Neural progenitor cell (in vitro differentiated cells): ENCODE results near the gene PARD3B. TPM values are rescaled to one million over a fixed set of nuclear protein-coding genes. Genes with fewer than 3 reads are reported as not detected.

Experiments used
- DNase-seq: peaks from one replicate; pipeline ENCODE4 v3.0.0-alpha.2; 2016; ENCODE audit warnings: low spot score
- H2AFZ ChIP-seq: fragments of 200-600 bp; sonication (generic); replicated peaks from 2 replicates; pipeline ENCODE4 v1.6.1; 2016; ENCODE audit warnings: antibody characterized with exemption
- H3F3A ChIP-seq: fragments of 200-600 bp; sonication (generic); 2 replicates; pipeline ENCODE4 v1.6.1; 2016; ENCODE audit warnings: antibody characterized with exemption, low read depth
- H3K27ac ChIP-seq: fragments of 200-600 bp; sonication (generic); 2 replicates; pipeline ENCODE4 v1.5.1; 2016; ENCODE audit warnings: mild to moderate bottlenecking
- H3K27me3 ChIP-seq: fragments of 200-600 bp; sonication (generic); 2 replicates; pipeline ENCODE4 v1.6.1; 2016; ENCODE audit warnings: mild to moderate bottlenecking, moderate library complexity
- H3K36me3 ChIP-seq: fragments of 200-600 bp; sonication (generic); 2 replicates; pipeline ENCODE4 v1.5.1; 2016
- H3K4me1 ChIP-seq: fragments of 200-600 bp; sonication (generic); 2 replicates; pipeline ENCODE4 v1.6.1; 2016; ENCODE audit warnings: mixed run types
- H3K4me2 ChIP-seq: fragments of 200-600 bp; sonication (generic); 2 replicates; pipeline ENCODE4 v1.6.1; 2016
- H3K4me3 ChIP-seq: fragments of 200-600 bp; sonication (generic); 2 replicates; pipeline ENCODE4 v1.5.1; 2016
- H3K79me2 ChIP-seq: fragments of 200-600 bp; sonication (generic); 2 replicates; pipeline ENCODE4 v1.6.1; 2016; ENCODE audit warnings: low read depth
- H3K9ac ChIP-seq: fragments of 200-600 bp; sonication (generic); 2 replicates; pipeline ENCODE4 v1.6.1; 2016
- H3K9me3 ChIP-seq: fragments of 200-600 bp; sonication (generic); 2 replicates; pipeline ENCODE4 v1.5.1; 2016; ENCODE audit warnings: low read depth
- H4K20me1 ChIP-seq: fragments of 200-600 bp; sonication (generic); 2 replicates; pipeline ENCODE4 v1.6.1; 2016; ENCODE audit warnings: low read depth
- H3K27ac Mint-ChIP-seq: 3 replicates; pipeline ENCODE4 v1.8.0; 2021; ENCODE audit warnings: mixed read lengths
- H3K27me3 Mint-ChIP-seq: 2 replicates; pipeline ENCODE4 v1.8.0; 2022; ENCODE audit warnings: low read depth, mild to moderate bottlenecking, inconsistent platforms, moderate library complexity, mixed read lengths; ENCODE audit not compliant: insufficient read depth
- H3K36me3 Mint-ChIP-seq: 3 replicates; pipeline ENCODE4 v1.8.0; 2021; ENCODE audit warnings: mixed read lengths
- H3K4me1 Mint-ChIP-seq: 3 replicates; pipeline ENCODE4 v1.8.0; 2021; ENCODE audit warnings: mixed read lengths
- H3K4me3 Mint-ChIP-seq: 3 replicates; pipeline ENCODE4 v1.8.0; 2021; ENCODE audit warnings: mild to moderate bottlenecking, moderate library complexity, mixed read lengths
- H3K9me3 Mint-ChIP-seq: 3 replicates; pipeline ENCODE4 v1.8.0; 2020; ENCODE audit warnings: mixed read lengths
- CTCF ChIP-seq: fragments of 200-600 bp; sonication (generic); IDR thresholded peaks from 2 replicates; pipeline ENCODE4 v1.5.1; 2017; ENCODE audit warnings: antibody characterized with exemption, mild to moderate bottlenecking
- EZH2 ChIP-seq: fragments of 200-600 bp; sonication (generic); IDR thresholded peaks from 2 replicates; pipeline ENCODE4 v1.6.1; 2017; ENCODE audit warnings: antibody characterized with exemption, mild to moderate bottlenecking, moderate library complexity
- EZH2phosphoT487 ChIP-seq: fragments of 200-600 bp; sonication (generic); IDR thresholded peaks from 2 replicates; pipeline ENCODE4 v1.6.1; 2017; ENCODE audit warnings: antibody characterized with exemption
- total RNA-seq: library from RNA; depleted of rRNA; stranded (reverse); fragments of >200 nt; gene quantifications from 2 replicates; pipeline ENCODE4 v1.2.3, GENCODE V29; 2015; ENCODE audit warnings: low replicate concordance

PARD3B gene
- total RNA-seq, 1 donor from 2014 or later: 8.4 TPM

GRCh38 chr2:205456682-205457081 is 911.4 kb downstream of the PARD3B start:
- Mint-ChIP-seq H3K36me3 (no peaks in the 10 kb centered on the region), H3K27ac (no peak overlapping the region), H3K4me1 (no peaks in the 10 kb centered on the region), H3K9me3 (no peaks in the 10 kb centered on the region), H3K4me3 (no peak overlapping the region), H3K27me3 (peaks cover 3% of the 10 kb centered on the region)
- H3K27ac ChIP-seq: no peak overlapping the region
- H3K9me3 ChIP-seq: no peaks in the 10 kb centered on the region
- no peak overlapping the region for H3K4me3 ChIP-seq
- no peaks in the 10 kb centered on the region for H3K36me3 ChIP-seq
- H3K27me3 ChIP-seq: no peaks in the 10 kb centered on the region
- no peak overlapping the region for H3K9ac ChIP-seq
- no peaks in the 10 kb centered on the region for H3K79me2 ChIP-seq
- H3K4me1 ChIP-seq: no peaks in the 10 kb centered on the region
- no peaks in the 10 kb centered on the region for H4K20me1 ChIP-seq
- H3F3A ChIP-seq: no peaks in the 10 kb centered on the region
- H3K4me2 ChIP-seq: no peak overlapping the region
- TF ChIP-seq EZH2 (no peak), CTCF (no peak), EZH2phosphoT487 (no peak)
- no peak overlapping the region for H2AFZ ChIP-seq
- no peak for DNase-seq

DNA sequence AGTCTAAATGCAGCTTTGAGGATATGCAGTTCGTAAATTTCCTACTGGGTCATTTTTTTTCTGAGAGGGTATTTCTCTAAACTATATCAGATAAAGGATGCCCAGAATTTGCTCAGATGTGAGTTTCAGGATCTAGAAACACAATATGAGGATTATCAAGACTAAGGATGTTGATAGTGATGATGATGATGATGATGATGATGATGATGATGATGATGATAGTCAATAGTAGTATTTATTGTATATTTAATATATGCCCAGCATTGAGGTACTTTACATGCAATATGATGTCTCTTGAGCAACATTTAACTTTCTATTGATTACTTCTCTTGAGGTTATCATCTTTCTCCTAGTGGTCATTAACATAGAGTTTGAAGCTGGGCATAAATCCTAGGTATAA is 914.9 kb downstream of the PARD3B start:
- DNase-seq: no peak

DNA sequence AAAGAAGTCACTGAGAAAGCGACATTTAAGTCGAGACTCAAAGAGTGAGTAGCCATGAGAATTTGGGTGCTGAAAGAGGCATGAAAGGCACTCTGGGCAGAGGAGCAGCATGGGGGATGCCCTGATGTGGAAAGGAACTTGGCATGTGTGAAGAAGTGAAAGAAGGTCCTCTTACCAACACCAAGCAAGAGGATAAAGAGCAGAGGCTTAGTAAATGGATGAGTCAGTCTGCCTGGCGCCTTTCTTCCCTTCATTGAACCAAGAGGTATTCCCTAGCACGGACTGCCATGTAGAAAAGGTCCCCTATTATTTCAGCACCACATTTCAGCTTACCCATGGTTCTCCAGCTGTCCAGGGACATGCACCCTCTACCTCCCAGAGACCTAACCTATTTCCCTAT is 915.9 kb downstream of the PARD3B start:
- H3K9me3 Mint-ChIP-seq: no peaks in the 10 kb centered on the region
- peaks cover 3% of the 10 kb centered on the region for H3K27me3 Mint-ChIP-seq
- H3F3A ChIP-seq: peaks cover 22% of the 10 kb centered on the region

More for the DNA sequence above, 914.9 kb downstream of the PARD3B start:
- Mint-ChIP-seq H3K4me1 (peaks cover 7% of the 10 kb centered on the region), H3K9me3 (no peaks in the 10 kb centered on the region), H3K27ac (no peak overlapping the region), H3K27me3 (peaks cover 3% of the 10 kb centered on the region), H3K36me3 (no peaks in the 10 kb centered on the region), H3K4me3 (no peak overlapping the region)
- H4K20me1 ChIP-seq: no peaks in the 10 kb centered on the region
- H3K27me3 ChIP-seq: no peaks in the 10 kb centered on the region
- no peak overlapping the region for H3K27ac ChIP-seq
- H3F3A ChIP-seq: peaks cover 17% of the 10 kb centered on the region
- H3K4me2 ChIP-seq: no peak overlapping the region
- no peak for TF ChIP-seq CTCF
- no peak for TF ChIP-seq EZH2phosphoT487
- no peak for TF ChIP-seq EZH2
- H3K9me3 ChIP-seq: no peaks in the 10 kb centered on the region
- H2AFZ ChIP-seq: no peak overlapping the region
- H3K36me3 ChIP-seq: no peaks in the 10 kb centered on the region
- no peaks in the 10 kb centered on the region for H3K79me2 ChIP-seq
- H3K4me1 ChIP-seq: peaks cover 23% of the 10 kb centered on the region
- H3K4me3 ChIP-seq: no peak overlapping the region
- no peak overlapping the region for H3K9ac ChIP-seq

GRCh38 chr2:205461678-205462665 is 916.7 kb downstream of the PARD3B start:
- no peak overlapping the region for H2AFZ ChIP-seq
- Mint-ChIP-seq H3K27me3 (peaks cover 3% of the 10 kb centered on the region), H3K36me3 (no peaks in the 10 kb centered on the region), H3K9me3 (no peaks in the 10 kb centered on the region), H3K4me3 (no peak overlapping the region), H3K27ac (no peak overlapping the region), H3K4me1 (peaks cover 19% of the 10 kb centered on the region)
- no peaks in the 10 kb centered on the region for H3K27me3 ChIP-seq
- H3K4me1 ChIP-seq: peaks cover 33% of the 10 kb centered on the region
- no peak overlapping the region for H3K27ac ChIP-seq
- H3F3A ChIP-seq: peaks cover 22% of the 10 kb centered on the region
- no peak overlapping the region for H3K4me2 ChIP-seq
- H3K79me2 ChIP-seq: no peaks in the 10 kb centered on the region
- no peak overlapping the region for H3K9ac ChIP-seq
- no peak for DNase-seq
- H4K20me1 ChIP-seq: no peaks in the 10 kb centered on the region
- no peak overlapping the region for H3K4me3 ChIP-seq
- TF ChIP-seq EZH2phosphoT487 (no peak), EZH2 (no peak), CTCF (no peak)
- no peaks in the 10 kb centered on the region for H3K36me3 ChIP-seq
- H3K9me3 ChIP-seq: no peaks in the 10 kb centered on the region

More for the DNA sequence above, 915.9 kb downstream of the PARD3B start:
- no peaks in the 10 kb centered on the region for H4K20me1 ChIP-seq
- peaks cover 15% of the 10 kb centered on the region for H3K4me1 Mint-ChIP-seq
- no peak overlapping the region for H3K27ac ChIP-seq
- no peaks in the 10 kb centered on the region for H3K9me3 ChIP-seq
- H3K4me3 ChIP-seq: no peak overlapping the region
- H3K4me2 ChIP-seq: no peak overlapping the region
- H3K36me3 Mint-ChIP-seq: no peaks in the 10 kb centered on the region
- H3K4me1 ChIP-seq: peaks cover 33% of the 10 kb centered on the region
- no peaks in the 10 kb centered on the region for H3K79me2 ChIP-seq
- no peak for DNase-seq
- H3K4me3 Mint-ChIP-seq: no peak overlapping the region
- TF ChIP-seq EZH2 (no peak), EZH2phosphoT487 (no peak)
- no peaks in the 10 kb centered on the region for H3K27me3 ChIP-seq
- no peak overlapping the region for H3K27ac Mint-ChIP-seq
- no peak overlapping the region for H3K9ac ChIP-seq
- H3K36me3 ChIP-seq: no peaks in the 10 kb centered on the region
- H2AFZ ChIP-seq: no peak overlapping the region
